Lower leg skin (tissue), 3 donors: ENCODE measurements around the gene PLEKHG4.

ENCODE experiments used
- CTCF ChIP-seq, 3 donors: fragments of 450-650 bp; IDR thresholded peaks; one replicate each; pipeline ENCODE4 v1.5.1; 2016; ENCODE audit warnings: antibody characterized with exemption in 3 of 3, mild to moderate bottlenecking in 3 of 3, moderate library complexity in 2 of 3
- POLR2A ChIP-seq, 2 donors: fragments of 450-650 bp; IDR thresholded peaks; one replicate each; pipeline ENCODE4 v1.6.1; 2016 to 2017; ENCODE audit warnings: antibody characterized with exemption in 2 of 2, mild to moderate bottlenecking in 1 of 2, moderate library complexity in 1 of 2

- TF ChIP-seq POLR2A (IDR thresholded peaks at IDR 0.05) (no peak), CTCF (IDR thresholded peaks at IDR 0.05) (no peak)
Measured at GRCh38 chr16:67299269-67299668, 19.9 kb downstream of the PLEKHG4 start.
